ENCODE results near the gene CEACAM4. TPM values are rescaled to one million over a fixed set of nuclear protein-coding genes. Genes with fewer than 3 reads are reported as not detected.

CEACAM4 gene
- polyA plus RNA-seq, 1 donor (not counting 4 experiments of a cell fraction or from before 2014, with no cell fraction given), result not detected

DNA sequence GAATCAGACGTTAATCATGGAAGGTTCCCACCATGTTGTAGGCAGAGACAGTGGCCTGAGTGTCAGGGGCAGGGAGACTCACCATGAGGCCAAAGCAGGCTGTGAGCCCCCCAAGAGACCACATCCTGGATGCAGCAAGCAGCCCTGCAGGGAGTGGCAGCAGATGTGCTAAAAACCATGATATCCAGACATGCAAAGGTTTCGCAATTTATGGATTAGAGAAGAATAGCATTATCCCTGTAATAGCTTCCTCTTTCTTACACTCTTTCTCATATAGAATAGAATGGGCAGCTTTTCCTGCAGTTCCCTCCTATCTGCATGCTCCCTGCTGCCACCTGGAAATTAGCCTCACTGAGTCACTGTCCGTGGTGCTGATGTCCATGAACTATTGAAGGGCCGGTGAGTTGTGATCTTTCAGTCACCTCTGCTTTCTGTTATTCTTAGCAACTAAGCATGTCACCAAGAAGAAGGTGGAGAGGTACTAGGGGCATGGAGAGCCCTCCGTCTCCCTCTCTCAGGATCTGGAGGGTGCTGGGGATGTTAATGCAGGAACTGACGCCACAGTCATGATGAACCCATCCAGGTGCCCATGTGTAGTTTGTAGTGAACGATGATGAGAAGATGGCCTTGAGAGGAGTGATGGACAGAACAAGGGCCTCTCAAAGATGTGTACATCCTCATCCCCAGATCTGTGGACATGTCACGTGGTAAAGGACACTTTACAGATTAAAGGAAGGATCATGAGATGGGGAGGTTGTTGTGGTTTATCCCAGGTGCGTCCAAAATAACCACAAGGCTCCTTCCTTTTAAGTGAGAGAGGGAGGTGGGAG is 9.9 kb downstream of the CEACAM4 start:
- Histone ChIP-seq H3K79me2 (ENCODE audit: control insufficient read depth, insufficient read depth, low read length) (no peaks in the 10 kb centered on the region), H3K27me3 (ENCODE audit: control insufficient read depth, extremely low read depth, insufficient read depth, low read length) (no peaks in the 10 kb centered on the region), H4K20me1 (ENCODE audit: control insufficient read depth, extremely low read depth, insufficient read depth, low read length) (no peaks in the 10 kb centered on the region), H3K9ac (ENCODE audit: control insufficient read depth, extremely low read depth, insufficient read depth, low read length) (no peak overlapping the region), H3K9me1 (ENCODE audit: control insufficient read depth, extremely low read depth, insufficient read depth, low read length) (no peaks in the 10 kb centered on the region), H3K9me3 (ENCODE audit: control insufficient read depth, low read depth, low read length) (no peaks in the 10 kb centered on the region), H3K36me3 (ENCODE audit: control insufficient read depth in 2 of 2, extremely low read depth in 1 of 2, insufficient read depth in 2 of 2, low read length in 2 of 2) (no peaks in the 10 kb centered on the region), H3K4me3 (ENCODE audit: control insufficient read depth in 2 of 3, extremely low read depth in 1 of 3, insufficient read depth in 2 of 3, low read depth in 1 of 3, low read length in 3 of 3) (no peak overlapping the region), H3K27ac (ENCODE audit: control insufficient read depth, insufficient read depth, low read length) (no peak overlapping the region), H2AFZ (ENCODE audit: control insufficient read depth, low read length) (no peak overlapping the region), H3K4me1 (ENCODE audit: control insufficient read depth, extremely low read depth, insufficient read depth, low read length) (no peaks in the 10 kb centered on the region), H3K4me2 (ENCODE audit: control insufficient read depth, extremely low read depth, insufficient read depth, low read depth, low read length) (no peak overlapping the region)
- FAIRE-seq (peak; percentile 17), DNase-seq (ENCODE audit: low read depth, low spot score) (no peak)
- no peak for TF ChIP-seq EZH2 (IDR thresholded peaks at IDR 0.05; ENCODE audit: low read length)
- TF ChIP-seq, protein P1, sequence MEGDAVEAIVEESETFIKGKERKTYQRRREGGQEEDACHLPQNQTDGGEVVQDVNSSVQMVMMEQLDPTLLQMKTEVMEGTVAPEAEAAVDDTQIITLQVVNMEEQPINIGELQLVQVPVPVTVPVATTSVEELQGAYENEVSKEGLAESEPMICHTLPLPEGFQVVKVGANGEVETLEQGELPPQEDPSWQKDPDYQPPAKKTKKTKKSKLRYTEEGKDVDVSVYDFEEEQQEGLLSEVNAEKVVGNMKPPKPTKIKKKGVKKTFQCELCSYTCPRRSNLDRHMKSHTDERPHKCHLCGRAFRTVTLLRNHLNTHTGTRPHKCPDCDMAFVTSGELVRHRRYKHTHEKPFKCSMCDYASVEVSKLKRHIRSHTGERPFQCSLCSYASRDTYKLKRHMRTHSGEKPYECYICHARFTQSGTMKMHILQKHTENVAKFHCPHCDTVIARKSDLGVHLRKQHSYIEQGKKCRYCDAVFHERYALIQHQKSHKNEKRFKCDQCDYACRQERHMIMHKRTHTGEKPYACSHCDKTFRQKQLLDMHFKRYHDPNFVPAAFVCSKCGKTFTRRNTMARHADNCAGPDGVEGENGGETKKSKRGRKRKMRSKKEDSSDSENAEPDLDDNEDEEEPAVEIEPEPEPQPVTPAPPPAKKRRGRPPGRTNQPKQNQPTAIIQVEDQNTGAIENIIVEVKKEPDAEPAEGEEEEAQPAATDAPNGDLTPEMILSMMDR (optimal IDR thresholded peaks at IDR 0.05 in 1 of 3, IDR thresholded peaks at IDR 0.05 in 1 of 3, conservative IDR thresholded peaks at IDR 0.05 in 1 of 3; ENCODE audit: extremely low read depth in 1 of 3, insufficient read depth in 2 of 3, low read length in 3 of 3), result peak in 1 of 3 experiments; percentile 31
- dilution Hi-C loops (cut with MboI; ENCODE audit: extremely low pct_ligation_motif_present, low sequenced_read_pairs), result no loop called here

- Histone ChIP-seq H3K9ac (ENCODE audit: control insufficient read depth, extremely low read depth, insufficient read depth, low read length) (no peak overlapping the region), H3K27ac (ENCODE audit: control insufficient read depth, insufficient read depth, low read length) (no peak overlapping the region), H3K4me3 (ENCODE audit: control insufficient read depth in 2 of 3, extremely low read depth in 1 of 3, insufficient read depth in 2 of 3, low read depth in 1 of 3, low read length in 3 of 3) (no peak overlapping the region), H2AFZ (ENCODE audit: control insufficient read depth, low read length) (no peak overlapping the region), H3K79me2 (ENCODE audit: control insufficient read depth, insufficient read depth, low read length) (no peaks in the 10 kb centered on the region), H3K9me1 (ENCODE audit: control insufficient read depth, extremely low read depth, insufficient read depth, low read length) (no peaks in the 10 kb centered on the region), H3K9me3 (ENCODE audit: control insufficient read depth, low read depth, low read length) (no peaks in the 10 kb centered on the region), H3K4me2 (ENCODE audit: control insufficient read depth, extremely low read depth, insufficient read depth, low read depth, low read length) (no peak overlapping the region), H3K36me3 (ENCODE audit: control insufficient read depth in 2 of 2, extremely low read depth in 1 of 2, insufficient read depth in 2 of 2, low read length in 2 of 2) (no peaks in the 10 kb centered on the region), H3K4me1 (ENCODE audit: control insufficient read depth, extremely low read depth, insufficient read depth, low read length) (no peaks in the 10 kb centered on the region), H3K27me3 (ENCODE audit: control insufficient read depth, extremely low read depth, insufficient read depth, low read length) (no peaks in the 10 kb centered on the region), H4K20me1 (ENCODE audit: control insufficient read depth, extremely low read depth, insufficient read depth, low read length) (no peaks in the 10 kb centered on the region)
- DNase-seq (ENCODE audit: low read depth, low spot score) (no peak), FAIRE-seq (no peak)
- dilution Hi-C loops (cut with MboI; ENCODE audit: extremely low pct_ligation_motif_present, low sequenced_read_pairs), result no loop called here
- TF ChIP-seq, protein P1 (optimal IDR thresholded peaks at IDR 0.05 in 1 of 3, IDR thresholded peaks at IDR 0.05 in 1 of 3, conservative IDR thresholded peaks at IDR 0.05 in 1 of 3; ENCODE audit: extremely low read depth in 1 of 3, insufficient read depth in 2 of 3, low read length in 3 of 3), result no peak
- no peak for TF ChIP-seq EZH2 (IDR thresholded peaks at IDR 0.05; ENCODE audit: low read length)
Measured at GRCh38 chr19:41615207-41615606, 11.7 kb downstream of the CEACAM4 start.

Measured in keratinocyte (primary cell).